ENCODE results near the gene TMEM200C.

TMEM200C gene

DNA sequence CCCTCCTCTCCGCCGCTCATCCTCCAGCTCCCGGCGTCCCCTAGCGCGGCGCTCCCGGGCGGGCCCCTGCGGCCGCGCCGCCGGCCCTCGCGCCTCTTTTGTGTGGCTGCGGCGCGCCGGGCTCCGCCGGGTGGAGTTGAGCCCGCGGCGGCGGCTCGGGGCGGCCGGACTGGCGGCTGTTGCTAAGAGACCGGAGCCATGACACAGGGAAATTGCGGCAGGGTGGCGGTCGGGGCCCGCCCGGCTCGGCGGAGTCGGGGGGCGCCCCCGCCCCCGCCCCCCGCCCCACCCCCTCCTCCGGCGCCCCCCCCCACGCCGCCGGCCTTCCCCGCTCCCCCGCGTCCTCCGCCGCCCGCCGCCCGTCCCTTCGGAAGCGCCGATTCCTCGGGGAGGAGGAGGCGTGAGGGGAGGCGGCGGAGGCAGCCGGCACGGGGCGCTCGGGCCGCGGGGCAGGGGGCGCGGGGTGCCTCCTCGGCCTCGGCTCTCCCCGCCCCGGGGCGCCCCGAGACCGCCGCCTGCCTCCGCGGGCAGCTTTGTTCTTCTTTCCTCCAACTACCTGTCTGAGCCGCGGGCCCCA, at the start of gene TMEM200C:
Gene TMEM200C, minus strand, starts transcription at position 224 of the 577 bp plus-strand sequence. CDS start 3,459 bp downstream, outside the sequence.
- H3K4me3 ChIP-seq (ENCODE audit: low read length), result peak within 1 kb of the TSS; percentile 62

DNA sequence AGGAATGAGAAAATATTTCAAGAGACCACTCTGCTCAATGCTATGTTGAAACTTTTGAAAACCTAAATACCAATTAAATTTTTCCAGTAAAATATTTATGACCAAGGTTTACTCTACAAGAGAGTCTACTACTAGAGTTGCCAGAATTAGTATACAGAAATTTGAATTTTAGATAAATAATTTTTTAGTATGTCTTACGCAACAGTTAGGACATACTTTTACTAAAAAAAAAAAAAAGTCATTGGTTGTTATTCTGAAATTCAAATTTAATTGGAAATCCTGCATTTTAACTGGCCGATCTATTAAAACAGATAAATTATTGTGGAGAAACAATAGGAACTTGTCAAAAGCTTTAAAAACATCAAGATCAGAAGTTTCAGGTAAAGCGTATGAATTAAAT, 49.1 kb upstream of the TMEM200C start:
- no peak for TF ChIP-seq ZNF274 (IDR thresholded peaks at IDR 0.05; ENCODE audit: low read depth, low read length)
- no peak overlapping the region for H3K4me3 ChIP-seq (ENCODE audit: low read length)

More for the DNA sequence above, at the start of gene TMEM200C:
- no peak for TF ChIP-seq ZNF274 (IDR thresholded peaks at IDR 0.05; ENCODE audit: low read depth, low read length)

DNA sequence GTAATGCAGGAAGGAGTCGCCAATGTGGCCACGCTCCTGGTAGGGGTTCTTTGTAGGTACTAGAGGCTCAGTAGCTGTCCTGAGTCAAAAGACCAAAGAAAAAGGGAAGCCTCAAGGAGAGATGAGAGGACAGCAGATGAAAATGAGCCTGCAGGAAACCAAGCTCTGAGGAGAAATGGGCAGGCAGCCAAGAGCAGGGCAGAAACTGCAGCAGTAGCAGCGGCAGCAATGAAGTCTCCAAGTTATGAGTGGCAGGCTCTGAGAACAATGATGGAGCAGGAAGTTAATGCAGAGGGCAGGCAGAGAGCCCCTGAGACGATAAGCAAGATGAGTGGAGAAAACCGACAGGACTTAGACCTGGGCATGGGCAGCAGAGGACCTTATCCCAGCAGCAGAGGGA, 48.2 kb upstream of the TMEM200C start:
- no peak for TF ChIP-seq ZNF274 (IDR thresholded peaks at IDR 0.05; ENCODE audit: low read depth, low read length)
- no peak overlapping the region for H3K4me3 ChIP-seq (ENCODE audit: low read length)

DNA sequence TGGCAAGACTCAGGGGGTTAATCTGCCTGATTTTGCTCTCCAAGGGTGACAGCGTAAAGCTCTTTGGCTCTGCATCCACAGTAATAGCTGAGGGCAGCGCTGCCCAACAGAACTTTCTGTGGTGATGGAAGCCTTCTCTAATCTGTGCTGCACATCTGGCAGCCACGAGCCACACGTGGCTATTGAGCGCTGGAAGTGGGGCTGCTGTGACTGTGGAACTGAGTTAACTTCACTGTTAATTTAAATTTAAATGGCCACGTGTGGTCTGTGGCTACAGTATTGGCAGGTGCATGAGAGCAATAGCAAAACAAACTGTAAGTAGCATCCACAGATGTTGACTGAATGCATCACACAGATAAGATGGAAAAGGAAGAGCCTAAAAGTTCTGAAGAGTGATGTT, 47.3 kb upstream of the TMEM200C start:
- no peak overlapping the region for H3K4me3 ChIP-seq (ENCODE audit: low read length)

DNA sequence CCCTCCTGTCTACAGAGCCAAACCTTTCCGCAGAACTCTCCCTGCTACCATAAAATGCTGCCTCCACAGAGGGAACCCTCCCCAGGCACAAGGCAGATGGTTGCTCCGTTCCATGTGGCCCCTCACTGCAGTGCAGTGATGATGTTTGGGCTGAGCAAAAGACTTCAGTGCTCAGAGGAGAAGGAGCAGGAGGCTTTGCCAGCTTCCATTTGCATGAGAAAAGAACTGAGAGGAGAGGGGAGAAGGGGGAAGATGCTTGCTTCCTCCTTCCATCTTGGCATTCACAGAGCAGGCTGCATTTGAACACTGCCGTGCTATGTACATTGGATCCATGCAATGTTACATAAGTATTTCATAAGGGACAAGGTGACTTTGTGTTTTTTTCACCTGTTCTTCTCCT, 46.6 kb upstream of the TMEM200C start:
- no peak overlapping the region for H3K4me3 ChIP-seq (ENCODE audit: low read length)
- TF ChIP-seq ZNF274 (IDR thresholded peaks at IDR 0.05; ENCODE audit: low read depth, low read length), result no peak

More for the DNA sequence above, 47.3 kb upstream of the TMEM200C start:
- TF ChIP-seq ZNF274 (IDR thresholded peaks at IDR 0.05; ENCODE audit: low read depth, low read length), result no peak

DNA sequence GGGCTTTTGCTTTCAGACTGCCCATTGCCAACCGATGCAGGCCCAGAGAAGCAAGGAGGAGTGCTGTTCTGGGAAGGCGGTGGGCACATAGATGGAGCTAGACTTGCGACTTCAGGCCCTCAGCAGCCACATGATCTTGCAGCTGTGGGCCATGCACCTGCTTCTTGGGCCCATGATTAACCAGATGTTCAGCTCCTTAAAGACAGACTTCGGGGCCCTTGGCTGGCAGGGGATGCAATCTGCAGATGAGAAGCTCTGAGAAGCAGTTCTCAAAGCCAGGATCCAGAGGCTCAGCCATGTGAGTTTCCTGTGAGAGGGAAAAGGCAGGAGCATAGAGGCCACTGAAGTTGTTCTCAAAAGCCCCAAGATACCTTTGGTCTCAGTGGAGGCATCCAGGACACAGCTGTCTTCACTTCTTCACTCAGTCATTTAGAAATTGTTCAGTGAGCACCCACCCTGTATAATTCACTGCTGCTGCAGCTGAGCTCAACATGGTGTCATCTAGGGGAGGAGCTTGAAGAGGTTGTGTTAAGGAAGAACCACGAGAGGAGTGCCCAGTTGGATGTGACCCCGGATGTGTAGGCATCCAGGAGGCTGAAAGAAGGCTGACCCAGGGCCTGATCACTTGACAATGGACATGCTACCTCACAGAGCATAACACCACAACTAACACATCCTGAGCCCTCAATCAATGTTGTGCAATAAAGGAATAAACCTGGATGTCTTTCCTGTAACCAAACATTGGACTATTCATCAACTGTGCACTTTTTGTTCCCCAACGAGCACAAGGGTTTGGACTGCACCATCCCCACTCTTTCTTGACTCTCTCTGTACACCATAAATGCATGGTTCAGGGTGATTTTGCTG, 44.7 kb upstream of the TMEM200C start:
- no peak overlapping the region for H3K4me3 ChIP-seq (ENCODE audit: low read length)
- TF ChIP-seq ZNF274 (IDR thresholded peaks at IDR 0.05; ENCODE audit: low read depth, low read length), result no peak

DNA sequence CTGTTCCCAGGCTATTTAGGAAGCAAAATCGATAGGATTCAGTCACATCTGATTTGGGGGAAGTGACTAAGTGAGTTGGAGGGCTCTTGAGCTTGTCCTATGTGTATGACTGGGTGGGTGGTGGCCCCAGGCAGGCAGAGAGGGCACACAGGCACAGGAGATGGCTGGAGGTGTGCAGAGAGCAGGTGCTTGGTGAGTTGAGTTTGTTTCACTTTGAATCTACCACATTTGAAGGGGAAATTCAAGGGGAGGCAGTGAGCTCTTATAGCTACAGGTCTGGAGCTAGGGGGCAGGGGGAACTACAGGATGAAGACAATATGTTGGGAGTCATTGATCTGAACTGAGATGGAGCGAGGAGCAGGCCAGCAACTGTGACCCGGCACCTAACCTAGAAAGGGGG, 42.5 kb upstream of the TMEM200C start:
- H3K4me3 ChIP-seq (ENCODE audit: low read length), result no peak overlapping the region
- no peak for TF ChIP-seq ZNF274 (IDR thresholded peaks at IDR 0.05; ENCODE audit: low read depth, low read length)

DNA sequence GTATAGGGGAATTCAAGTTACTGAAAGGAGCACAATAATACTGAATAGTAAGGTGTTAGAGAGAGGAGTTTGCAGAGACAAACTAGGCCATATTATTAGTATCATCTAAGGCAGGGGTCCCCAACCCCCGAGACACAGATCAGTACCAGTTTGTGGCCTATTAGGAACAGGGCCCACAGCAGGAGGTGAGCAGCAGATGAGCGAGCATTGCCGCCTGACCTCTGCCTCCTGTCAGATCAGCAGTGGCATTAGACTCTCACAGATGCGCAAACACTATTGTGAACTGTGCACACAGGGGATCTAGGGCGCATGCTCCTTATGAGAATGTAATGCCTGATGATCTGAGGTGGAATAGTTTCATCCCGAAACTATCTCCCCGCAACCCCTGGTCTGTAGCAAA, 41.8 kb upstream of the TMEM200C start:
- no peak overlapping the region for H3K4me3 ChIP-seq (ENCODE audit: low read length)
- TF ChIP-seq ZNF274 (IDR thresholded peaks at IDR 0.05; ENCODE audit: low read depth, low read length), result no peak

DNA sequence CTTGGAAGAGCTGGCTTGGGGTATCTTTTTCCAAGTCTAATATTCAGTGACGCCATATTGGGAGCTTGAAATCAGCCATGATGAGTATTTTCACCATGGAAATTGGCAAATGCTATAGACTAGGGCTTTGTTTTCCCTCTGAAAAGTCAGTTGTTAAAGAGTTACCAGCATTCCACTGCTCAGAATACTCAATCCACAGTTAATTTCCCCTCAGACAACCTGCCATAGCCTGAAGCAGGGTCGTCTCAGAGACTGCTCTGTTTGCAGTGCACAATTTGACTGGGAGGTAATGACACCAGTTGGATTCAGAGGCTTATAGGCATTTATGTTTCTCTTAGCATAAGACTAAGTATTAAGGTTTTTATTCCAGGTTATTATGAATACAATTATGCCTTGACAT, 35.5 kb upstream of the TMEM200C start:
- TF ChIP-seq ZNF274 (IDR thresholded peaks at IDR 0.05; ENCODE audit: low read depth, low read length), result no peak
- H3K4me3 ChIP-seq (ENCODE audit: low read length), result no peak overlapping the region

DNA sequence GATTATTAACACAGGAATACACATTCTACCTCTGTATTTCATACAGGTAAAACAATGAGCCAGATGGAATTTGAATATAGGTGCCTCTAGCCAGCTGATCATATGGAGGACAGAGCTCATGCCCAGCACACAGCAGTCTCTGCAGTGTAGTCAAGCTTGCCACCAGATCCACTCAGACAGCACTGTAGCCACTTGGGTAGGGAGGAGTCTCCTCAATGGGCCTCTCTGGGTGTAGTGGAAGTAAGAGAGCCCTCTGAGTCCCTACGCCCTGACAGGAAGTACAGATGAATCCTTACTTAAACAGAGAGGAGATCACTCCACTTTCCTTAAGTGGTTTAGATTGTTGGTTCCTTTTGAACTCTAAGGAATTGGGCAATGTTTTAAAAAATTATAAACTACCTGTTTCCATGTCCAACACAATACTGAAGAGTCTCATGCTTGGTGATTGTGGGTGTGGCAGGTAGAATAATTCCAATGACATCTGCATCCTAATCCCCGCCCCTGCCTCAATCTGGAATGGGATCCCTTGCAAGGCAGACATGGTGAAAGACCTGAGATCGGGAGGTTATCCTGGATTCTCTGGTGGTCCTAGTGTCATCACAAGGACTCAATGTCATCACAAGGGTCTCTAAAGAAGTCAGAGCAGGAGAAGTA, 23.0 kb upstream of the TMEM200C start:
- H3K4me3 ChIP-seq (ENCODE audit: low read length), result no peak overlapping the region
- no peak for TF ChIP-seq ZNF274 (IDR thresholded peaks at IDR 0.05; ENCODE audit: low read depth, low read length)

DNA sequence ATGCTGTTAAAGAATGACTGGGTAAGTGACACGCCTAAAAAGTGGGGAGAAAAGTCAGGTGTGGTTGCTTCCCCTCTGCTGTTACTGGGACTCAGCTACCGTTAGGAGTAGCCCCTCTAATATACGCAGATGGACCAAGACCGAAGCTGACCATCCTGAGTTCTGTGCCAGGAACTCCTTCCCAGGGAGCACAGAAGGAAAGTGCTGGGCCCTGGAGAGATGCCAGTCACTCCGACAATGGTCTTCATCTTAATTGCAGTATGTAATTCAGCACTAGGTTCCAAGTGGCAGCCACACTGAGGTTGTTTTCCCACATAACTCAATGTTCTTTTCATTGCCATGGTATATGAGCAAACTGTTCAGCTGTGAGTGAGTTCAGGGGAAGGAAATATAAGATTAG, 19.6 kb upstream of the TMEM200C start:
- no peak overlapping the region for H3K4me3 ChIP-seq (ENCODE audit: low read length)
- no peak for TF ChIP-seq ZNF274 (IDR thresholded peaks at IDR 0.05; ENCODE audit: low read depth, low read length)

DNA sequence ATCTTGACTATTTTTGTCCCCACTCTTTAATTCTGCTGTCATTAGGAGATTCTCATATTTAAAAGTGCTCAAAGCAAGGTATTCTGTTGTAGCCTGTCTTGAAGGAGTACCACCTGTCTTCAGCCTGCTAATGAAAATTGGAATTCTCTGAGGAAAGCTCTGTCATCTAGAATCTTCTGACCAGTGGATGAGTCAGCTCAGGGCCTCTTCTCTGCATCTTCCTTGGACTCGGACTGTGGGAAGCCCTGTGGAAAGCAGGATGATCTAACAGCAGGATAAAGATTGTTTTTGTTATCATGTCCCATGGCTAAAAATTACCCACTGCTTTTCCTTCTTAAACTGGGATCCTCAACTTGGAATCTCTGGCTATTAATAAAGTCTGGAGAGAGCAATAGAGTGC, 18.7 kb upstream of the TMEM200C start:
- no peak for TF ChIP-seq ZNF274 (IDR thresholded peaks at IDR 0.05; ENCODE audit: low read depth, low read length)
- H3K4me3 ChIP-seq (ENCODE audit: low read length), result no peak overlapping the region

DNA sequence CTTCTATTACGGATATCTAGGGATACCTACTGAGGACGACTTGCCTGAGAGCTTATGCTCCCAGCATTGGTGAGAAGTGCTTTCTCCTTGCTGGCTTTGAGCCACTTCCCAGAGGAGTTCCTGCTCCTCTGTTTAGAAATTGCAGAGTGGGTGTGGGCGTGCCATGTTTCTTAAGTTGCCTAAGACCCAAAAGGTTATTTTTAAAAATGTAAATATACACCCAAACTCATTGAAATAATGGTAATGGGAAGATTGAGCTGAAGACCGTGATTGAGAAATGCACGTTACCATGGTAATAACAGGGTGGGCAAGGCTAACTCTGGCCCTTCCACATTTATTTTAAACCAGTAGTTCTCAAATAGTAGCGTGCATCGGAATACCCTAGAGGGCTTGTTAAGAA, 17.2 kb upstream of the TMEM200C start:
- no peak for TF ChIP-seq ZNF274 (IDR thresholded peaks at IDR 0.05; ENCODE audit: low read depth, low read length)
- no peak overlapping the region for H3K4me3 ChIP-seq (ENCODE audit: low read length)

DNA sequence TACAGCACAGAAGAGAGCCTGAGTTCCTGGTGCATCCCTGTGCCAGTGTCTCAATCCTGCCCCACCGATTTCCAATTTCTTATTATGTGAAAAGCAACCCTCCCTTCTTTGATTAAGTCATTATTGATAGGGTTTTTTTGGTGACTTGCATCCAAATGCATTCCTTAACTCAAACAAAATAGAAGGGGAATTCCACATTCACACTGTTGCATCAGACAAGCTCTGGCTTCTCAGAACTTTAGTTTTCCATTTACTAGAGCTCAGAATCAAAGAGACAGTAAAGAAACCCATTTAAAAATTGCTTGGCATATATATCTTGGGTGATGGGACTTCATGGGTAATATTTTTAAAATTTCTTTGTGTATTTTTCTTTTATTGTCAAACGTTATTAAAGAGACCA, 13.8 kb upstream of the TMEM200C start:
- no peak for TF ChIP-seq ZNF274 (IDR thresholded peaks at IDR 0.05; ENCODE audit: low read depth, low read length)
- H3K4me3 ChIP-seq (ENCODE audit: low read length), result no peak overlapping the region

DNA sequence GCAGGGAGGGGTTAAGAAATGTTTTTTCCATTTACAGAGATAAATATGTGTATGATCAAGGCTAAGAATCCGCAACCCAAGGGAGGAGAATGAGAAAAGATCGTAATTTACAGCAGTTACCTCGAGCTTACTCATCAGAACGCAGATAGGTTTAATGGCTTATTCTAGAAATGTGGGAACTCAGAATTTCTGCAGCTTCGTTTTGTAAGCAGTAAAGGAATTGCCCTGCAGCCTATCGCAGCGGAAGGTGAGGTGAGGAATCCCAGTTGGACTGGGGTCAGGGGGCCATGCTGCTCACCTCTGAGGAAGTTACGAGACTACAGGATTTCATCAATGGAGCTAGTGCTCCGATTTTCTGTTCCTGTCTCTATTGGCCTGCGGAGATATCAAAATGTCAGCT, 8.1 kb upstream of the TMEM200C start:
- H3K4me3 ChIP-seq (ENCODE audit: low read length), result no peak overlapping the region
- TF ChIP-seq ZNF274 (IDR thresholded peaks at IDR 0.05; ENCODE audit: low read depth, low read length), result no peak

Measured in GM08714 (cell line).